NCI-H1436 treated with DMSO at 0.1 percent for 48 hours (cell line): ENCODE measurements around the gene KLK15.

Experiments
- DNase-seq: peaks from one replicate; lab custom pipeline; 2025; lab: John Stamatoyannopoulos, UW

The KLK15 gene

GRCh38 chr19:50833117-50833801 lies at the start of gene KLK15:
KLK15 (minus strand) TSS chr19:50833574; CDS start chr19:50831492, 2,082 bp downstream.
- DNase-seq, result no peak

DNA sequence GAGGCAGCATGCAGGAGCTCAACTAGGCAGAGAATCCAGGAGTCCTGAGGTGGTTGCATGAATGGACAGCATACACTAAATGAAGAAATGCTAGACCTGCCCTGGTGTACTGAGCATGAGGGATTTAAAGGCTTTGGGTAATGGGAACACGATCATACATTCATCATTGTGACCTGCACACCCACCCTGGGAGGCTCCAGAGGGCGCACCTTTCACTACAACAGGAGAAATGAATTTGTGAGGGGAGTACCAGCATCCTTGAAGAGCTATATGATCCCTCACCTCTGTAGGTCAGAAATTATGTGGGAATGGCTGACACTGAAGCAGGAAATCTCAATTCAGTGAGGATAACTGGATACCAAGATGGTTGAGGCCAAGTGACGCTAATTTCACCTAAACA lies 48.8 kb upstream of the KLK15 start:
- DNase-seq, result no peak

DNA sequence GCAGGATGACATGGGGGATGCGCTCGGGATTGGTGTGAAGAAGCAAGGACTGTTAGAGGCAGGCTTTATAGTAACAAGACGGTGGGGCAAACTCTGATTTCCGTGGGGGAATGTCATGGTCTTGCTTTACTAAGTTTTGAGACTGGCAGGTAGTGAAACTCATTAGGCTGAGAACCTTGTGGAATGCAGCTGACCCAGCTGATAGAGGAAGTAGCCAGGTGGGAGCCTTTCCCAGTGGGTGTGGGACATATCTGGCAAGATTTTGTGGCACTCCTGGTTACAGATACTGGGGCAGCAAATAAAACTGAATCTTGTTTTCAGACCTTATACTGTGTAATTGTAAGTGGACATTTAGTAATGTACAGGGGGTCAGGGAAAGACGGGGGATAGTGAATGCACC lies 46.9 kb upstream of the KLK15 start:
- no peak for DNase-seq

DNA sequence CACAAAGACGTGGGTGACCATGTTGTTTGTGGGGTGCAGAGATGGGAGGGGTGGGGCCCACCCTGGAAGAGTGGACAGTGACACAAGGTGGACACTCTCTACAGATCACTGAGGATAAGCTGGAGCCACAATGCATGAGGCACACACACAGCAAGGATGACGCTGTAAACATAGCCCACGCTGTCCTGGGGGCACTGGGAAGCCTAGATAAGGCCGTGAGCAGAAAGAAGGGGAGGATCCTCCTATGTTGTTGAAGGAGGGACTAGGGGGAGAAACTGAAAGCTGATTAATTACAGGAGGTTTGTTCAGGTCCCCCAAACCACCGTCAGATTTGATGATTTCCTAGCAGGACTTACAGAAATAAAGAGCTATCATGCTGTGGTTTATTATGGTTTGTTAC lies 45.5 kb upstream of the KLK15 start:
- no peak for DNase-seq

- DNase-seq, result no peak
Observed at GRCh38 chr19:50877338-50877737, 44.0 kb upstream of the KLK15 start.

DNA sequence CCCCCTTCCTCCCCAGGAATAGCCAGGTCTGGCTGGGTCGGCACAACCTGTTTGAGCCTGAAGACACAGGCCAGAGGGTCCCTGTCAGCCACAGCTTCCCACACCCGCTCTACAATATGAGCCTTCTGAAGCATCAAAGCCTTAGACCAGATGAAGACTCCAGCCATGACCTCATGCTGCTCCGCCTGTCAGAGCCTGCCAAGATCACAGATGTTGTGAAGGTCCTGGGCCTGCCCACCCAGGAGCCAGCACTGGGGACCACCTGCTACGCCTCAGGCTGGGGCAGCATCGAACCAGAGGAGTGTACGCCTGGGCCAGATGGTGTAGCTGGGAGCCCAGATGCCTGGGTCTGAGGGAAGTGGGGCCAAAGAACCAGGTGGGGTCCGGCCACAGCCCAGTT lies 43.1 kb upstream of the KLK15 start:
- DNase-seq, result no peak

GRCh38 chr19:50875795-50876422 lies 42.5 kb upstream of the KLK15 start:
- no peak for DNase-seq

DNA sequence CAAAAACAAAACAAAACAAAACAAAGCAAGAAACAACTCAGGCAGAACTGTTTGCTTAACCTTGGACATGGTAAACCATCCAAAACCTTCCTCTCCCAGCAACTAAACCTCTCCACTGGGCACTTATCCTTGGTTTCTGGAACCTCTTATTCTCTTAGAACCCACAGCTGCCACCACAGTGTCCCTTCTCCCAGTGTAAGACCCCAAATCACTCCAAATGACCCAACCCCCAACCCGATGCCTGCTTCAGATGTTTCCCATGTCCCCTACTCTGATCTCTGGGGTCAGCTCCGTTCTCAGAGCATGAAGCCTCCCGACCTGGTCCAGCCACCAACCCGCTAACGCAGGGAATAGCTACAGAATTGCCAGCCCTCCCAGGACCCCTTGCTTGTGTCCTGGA lies 40.8 kb upstream of the KLK15 start:
- no peak for DNase-seq

- DNase-seq, result no peak
Observed at GRCh38 chr19:50873056-50873455, 39.7 kb upstream of the KLK15 start, which contains the start of gene KLK2. KLK2 (plus strand) TSS chr19:50873439; CDS start chr19:50873474, 35 bp downstream.

- no peak for DNase-seq
Observed at GRCh38 chr19:50870417-50871089, 37.2 kb upstream of the KLK15 start.

GRCh38 chr19:50869479-50869878 lies 36.1 kb upstream of the KLK15 start:
- no peak for DNase-seq

GRCh38 chr19:50861496-50862286 lies 28.3 kb upstream of the KLK15 start:
- DNase-seq, result no peak

GRCh38 chr19:50861010-50861409 lies 27.6 kb upstream of the KLK15 start:
- no peak for DNase-seq

DNA sequence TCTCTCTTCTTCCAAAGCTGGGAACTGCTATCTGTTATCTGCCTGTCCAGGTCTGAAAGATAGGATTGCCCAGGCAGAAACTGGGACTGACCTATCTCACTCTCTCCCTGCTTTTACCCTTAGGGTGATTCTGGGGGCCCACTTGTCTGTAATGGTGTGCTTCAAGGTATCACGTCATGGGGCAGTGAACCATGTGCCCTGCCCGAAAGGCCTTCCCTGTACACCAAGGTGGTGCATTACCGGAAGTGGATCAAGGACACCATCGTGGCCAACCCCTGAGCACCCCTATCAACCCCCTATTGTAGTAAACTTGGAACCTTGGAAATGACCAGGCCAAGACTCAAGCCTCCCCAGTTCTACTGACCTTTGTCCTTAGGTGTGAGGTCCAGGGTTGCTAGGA lies 26.5 kb upstream of the KLK15 start:
- no peak for DNase-seq

GRCh38 chr19:50858886-50859285 lies 25.5 kb upstream of the KLK15 start:
- no peak for DNase-seq

- DNase-seq, result no peak
Observed at GRCh38 chr19:50857366-50857765, 24.0 kb upstream of the KLK15 start.

GRCh38 chr19:50854636-50855410 lies 21.4 kb upstream of the KLK15 start, which contains the start of gene KLK3:
KLK3 (plus strand) TSS chr19:50854915; CDS start chr19:50854956, 41 bp downstream.
- no peak for DNase-seq

- DNase-seq, result no peak
Observed at GRCh38 chr19:50851620-50852019, 18.2 kb upstream of the KLK15 start.

DNA sequence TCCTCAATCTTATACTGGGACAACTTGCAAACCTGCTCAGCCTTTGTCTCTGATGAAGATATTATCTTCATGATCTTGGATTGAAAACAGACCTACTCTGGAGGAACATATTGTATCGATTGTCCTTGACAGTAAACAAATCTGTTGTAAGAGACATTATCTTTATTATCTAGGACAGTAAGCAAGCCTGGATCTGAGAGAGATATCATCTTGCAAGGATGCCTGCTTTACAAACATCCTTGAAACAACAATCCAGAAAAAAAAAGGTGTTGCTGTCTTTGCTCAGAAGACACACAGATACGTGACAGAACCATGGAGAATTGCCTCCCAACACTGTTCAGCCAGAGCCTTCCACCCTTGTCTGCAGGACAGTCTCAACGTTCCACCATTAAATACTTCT lies 17.4 kb upstream of the KLK15 start:
- DNase-seq, result no peak

DNA sequence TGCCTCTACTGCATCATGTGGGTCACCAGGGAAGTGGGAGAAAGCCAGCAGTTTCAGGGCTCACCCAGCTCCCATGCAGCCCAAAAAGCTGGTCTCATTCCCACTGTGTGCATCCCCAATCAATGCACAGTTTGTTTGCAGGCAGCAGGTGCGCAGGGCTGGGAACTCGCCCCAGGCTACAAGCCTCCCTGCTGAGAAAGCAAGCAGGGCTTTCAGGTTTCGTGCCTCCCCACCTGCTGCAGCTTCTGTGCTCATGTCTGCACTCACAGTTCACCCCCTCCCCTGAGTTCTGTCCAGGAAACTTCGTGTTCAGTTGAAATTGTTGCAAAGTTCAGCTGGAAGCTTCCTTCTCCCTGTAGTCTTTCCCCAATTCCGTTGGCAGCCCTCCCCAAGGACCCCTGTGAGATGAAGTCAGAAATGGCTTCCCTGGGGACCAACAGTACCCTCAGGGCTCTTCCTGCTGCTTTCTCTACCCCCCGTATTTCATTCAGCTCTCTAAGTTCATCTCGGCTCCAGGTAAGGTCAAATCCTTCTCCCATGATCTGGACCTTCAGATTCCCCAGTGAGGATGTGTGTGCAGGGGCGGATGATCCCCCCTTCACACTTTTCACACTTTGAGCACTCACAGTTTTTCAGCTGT lies 11.0 kb upstream of the KLK15 start:
- no peak for DNase-seq

DNA sequence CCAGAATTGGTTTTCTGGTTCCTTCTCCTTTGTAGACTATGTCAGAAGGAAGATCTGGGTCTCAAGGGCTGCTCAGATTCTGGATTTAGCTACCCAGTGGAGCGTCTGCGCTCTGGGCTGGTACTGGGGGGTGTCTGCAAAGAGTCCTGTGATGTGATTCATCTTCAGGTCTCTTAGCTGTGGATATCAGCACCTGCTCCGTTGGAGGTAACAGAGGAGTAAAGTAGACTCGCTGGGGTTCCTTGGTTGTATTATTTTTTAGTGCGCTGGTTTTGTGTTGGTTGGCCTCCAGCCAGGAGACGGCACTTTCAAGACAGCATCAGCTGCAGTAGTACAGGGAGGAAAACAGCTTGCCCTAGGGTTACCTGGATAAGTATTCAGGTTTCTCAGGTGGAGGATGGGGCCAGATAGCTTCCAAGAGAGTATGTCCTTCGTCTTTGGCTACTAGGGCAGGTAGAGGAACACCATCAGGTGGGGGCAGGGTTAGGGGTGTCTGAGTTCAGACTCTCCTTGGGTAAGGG lies 10.4 kb upstream of the KLK15 start:
- no peak for DNase-seq
